Adrenal gland (tissue), 12 donors: Measurements from ENCODE around the gene CPD. TPM values are rescaled to one million over a fixed set of nuclear protein-coding genes. Genes with fewer than 3 reads are reported as not detected.
"Not testable (repeated sequence)": the region's sequence is repeated elsewhere in the genome, so short reads cannot be mapped to it uniquely, and the experiment has no call there.

Experiments
- DNase-seq, 7 donors: peaks; one replicate each; pipeline ENCODE4 v3.0.0-alpha.2; 2019 to 2020
- H3K27ac ChIP-seq, 5 donors: fragments of 200-600 bp; sonication (generic) in 4 of 5; 1 replicate in 3 of 5; 2 replicates in 2 of 5; pipeline versions ENCODE4 v1.5.1 to v1.8.0; 2016 to 2020; ENCODE audit warnings: mild to moderate bottlenecking in 1 of 5
- H3K27me3 ChIP-seq: fragments of 200-600 bp; 2 replicates; pipeline ENCODE4 v1.8.0; 2021
- H3K36me3 ChIP-seq, 2 donors: fragments of 200-600 bp; replicated peaks in 1 of 2; 1 replicate in 1 of 2; 2 replicates in 1 of 2; pipeline versions ENCODE4 v1.5.1 to v1.8.0; 2018 to 2022
- H3K4me1 ChIP-seq, 2 donors: fragments of 200-600 bp; replicated peaks in 1 of 2; 1 replicate in 1 of 2; 2 replicates in 1 of 2; pipeline versions ENCODE4 v1.5.1 to v1.8.0; 2018 to 2021
- H3K4me3 ChIP-seq, 4 donors: fragments of 200-600 bp; sonication (generic) in 3 of 4; one replicate each; pipeline ENCODE4 v1.5.1; 2016 to 2018
- H3K9me3 ChIP-seq, 3 donors: fragments of 200-600 bp; sonication (generic) in 1 of 3; replicated peaks in 1 of 3; 1 replicate in 2 of 3; 2 replicates in 1 of 3; pipeline versions ENCODE4 v1.5.1 to v1.8.0; 2016 to 2021
- CTCF ChIP-seq, 6 experiments: fragments of 450-650 bp in 4 of 6; fragments of 200-600 bp in 2 of 6; sonication (generic) in 1 of 6; IDR thresholded peaks; 1 replicate in 5 of 6; 2 replicates in 1 of 6; pipeline versions ENCODE4 v1.5.1 to v1.8.0; 2016 to 2021; ENCODE audit warnings: antibody characterized with exemption in 6 of 6, mild to moderate bottlenecking in 2 of 6, moderate library complexity in 1 of 6
- POLR2A ChIP-seq, 2 donors: fragments of 450-650 bp; IDR thresholded peaks; one replicate each; pipeline ENCODE4 v1.6.1; 2017; ENCODE audit warnings: antibody characterized with exemption in 2 of 2, mild to moderate bottlenecking in 2 of 2, moderate library complexity in 1 of 2
- WGBS, 4 donors: extraction: QIAGEN DNeasy Blood & Tissue Kit in 2 of 4; methylation state at CpG; one replicate each; pipeline versions ENCODE4 v1.1.5 to v1.1.7; 2013 to 2017; 5-methylcytosine and 5-hydroxymethylcytosine counted together
- intact Hi-C, 2 donors: fragments of 100-400 bp; cut with DNase I; formaldehyde crosslinking; loops; one replicate each; pipeline versions ENCODE4 v1.14.1 to v1.15.0; 2022 to 2023
- polyA plus RNA-seq, 3 donors: library from polyadenylated mRNA; stranded (reverse); fragments of 200-250 nt in 2 of 3; fragments of 350-450 nt in 1 of 3; fragmentation: Illumina TruSeq in 1 of 3; extraction: RNeasy Lipid Tissue Mini Kit (QIAGEN cat#74804) in 1 of 3; gene quantifications; one replicate each; pipeline ENCODE4 v1.2.3, GENCODE V29; 2013 to 2014
- total RNA-seq, 9 donors: library from RNA; depleted of rRNA in 4 of 9; stranded (reverse); fragments of >200 nt in 4 of 9; fragments of 120-200 nt in 1 of 9; fragmentation: NEBNext Ultra II Directional in 1 of 9; extraction: Animal tissue kit (Norgen Biotek cat#: 25700) in 1 of 9; gene quantifications; one replicate each; pipeline versions ENCODE4 v1.1.0 to v1.2.4, GENCODE V29; 2013 to 2023
- donor health status: healthy with polysubstance abuse.
- donor health status: Bipolar disorder and iron deficiency.
- donor health status: DM: yes; HTN: yes; CAD: no.
- donor health status: DM: no; HTN: no; CAD: no.
- donor health status: DM: no; HTN: no; CAD: no.
- donor health status: DM: yes; HTN: yes; CAD: no.

The CPD gene
- total and polyA plus RNA-seq, 12 donors, result 4.2 to 52.8 (median 33.0) TPM

DNA sequence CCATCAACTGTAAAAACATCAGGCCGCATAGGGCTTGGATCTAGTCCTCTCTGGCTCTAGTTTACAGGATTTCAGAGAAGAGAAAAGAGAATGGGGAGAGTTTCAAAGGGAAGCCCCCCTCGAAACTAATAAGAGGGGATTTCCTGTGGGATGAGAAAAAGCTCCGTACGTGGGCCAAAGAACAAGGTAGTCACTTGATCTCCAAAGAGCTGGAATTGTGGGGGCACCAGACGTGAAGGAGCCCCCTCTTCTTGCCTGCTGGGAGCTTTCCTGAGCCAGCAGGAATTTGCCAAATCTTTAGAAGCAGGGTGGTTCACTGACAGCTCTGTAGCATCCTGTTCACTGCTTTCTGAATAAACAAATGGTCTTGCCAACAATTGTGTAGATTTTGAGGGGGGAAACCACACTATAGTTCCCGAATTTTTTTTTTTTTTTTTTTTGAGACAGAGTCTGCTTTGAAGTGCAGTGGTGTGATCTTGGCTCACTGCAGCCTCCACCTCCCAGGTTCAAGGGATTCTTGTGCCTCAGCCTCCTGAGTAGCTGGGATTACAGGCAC, 37.8 kb upstream of the CPD start:
- WGBS, 4 donors, result 40 to 62% (median 45%) methylated on average over 6 of the region's 6 CpGs
- H3K4me1 ChIP-seq, result peaks cover 0 to 17% of the 10 kb centered on the region in 2 donors
- H3K36me3 ChIP-seq, result no peaks in the 10 kb centered on the region
- H3K27ac ChIP-seq, result peak overlapping the region in 2 of 5 donors; percentile 63 to 69
- no peaks in the 10 kb centered on the region for H3K9me3 ChIP-seq
- intact Hi-C loops, result loop anchor here in 1 of 2 donors (10.0 kb wide), 1 partner anchor 134 kb away; the partner anchor contains the start of gene GOSR1
- DNase-seq, result no peak
- H3K27me3 ChIP-seq, result no peaks in the 10 kb centered on the region
- no peak overlapping the region for H3K4me3 ChIP-seq
- TF ChIP-seq CTCF (IDR thresholded peaks at IDR 0.05) (no peak), POLR2A (IDR thresholded peaks at IDR 0.05) (no peak)

- Histone ChIP-seq H3K9me3 (no peaks in the 10 kb centered on the region), H3K4me3 (no peak overlapping the region), H3K27me3 (no peaks in the 10 kb centered on the region), H3K36me3 (no peaks in the 10 kb centered on the region), H3K4me1 (peaks cover 0 to 18% of the 10 kb centered on the region in 2 donors), H3K27ac (no peak overlapping the region)
- WGBS, 4 donors, result 82 to 91% (median 88%) methylated on average over 5 of the region's 5 CpGs
- intact Hi-C loops, result loop anchor here in 1 of 2 donors (10.0 kb wide), 1 partner anchor 133 kb away; the partner anchor contains the start of gene GOSR1
- TF ChIP-seq POLR2A (IDR thresholded peaks at IDR 0.05), result no peak
- no peak for TF ChIP-seq CTCF (IDR thresholded peaks at IDR 0.05)
- DNase-seq, result no peak
Measured at GRCh38 chr17:30341703-30342249, 37.0 kb upstream of the CPD start.

GRCh38 chr17:30343244-30343643, 35.5 kb upstream of the CPD start:
- intact Hi-C loops, result loop anchor here in 1 of 2 donors (10.0 kb wide), 1 partner anchor 132 kb away; the partner anchor contains the start of gene GOSR1
- not testable (repeated sequence) for H3K27me3 ChIP-seq, H3K27ac ChIP-seq, H3K36me3 ChIP-seq, H3K4me3 ChIP-seq, DNase-seq, H3K9me3 ChIP-seq
- 85 to 96% (median 92%) methylated on average over 3 of the region's 3 CpGs for WGBS, 4 donors
- H3K4me1 ChIP-seq, result peaks cover 0 to 18% of the 10 kb centered on the region in 2 donors

DNA sequence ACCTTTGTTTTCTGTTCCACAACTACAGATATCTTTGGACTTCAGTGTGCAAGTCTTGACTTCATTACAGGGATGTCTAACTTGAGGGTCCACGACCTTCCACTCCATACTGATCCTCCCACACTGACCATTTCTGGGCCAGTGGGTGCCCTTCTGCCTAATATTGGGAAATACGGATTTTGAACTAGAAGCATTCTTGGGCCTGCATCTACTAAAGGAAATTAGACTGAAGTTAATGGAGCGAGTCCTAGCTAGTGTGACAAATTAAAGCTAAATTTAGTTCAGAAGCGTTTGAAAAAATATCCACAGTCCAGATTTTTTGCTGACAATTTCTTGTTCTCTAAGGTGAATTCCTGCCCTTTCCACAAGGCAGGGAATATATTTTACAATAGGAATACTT, 34.9 kb upstream of the CPD start:
- no peak for DNase-seq

More for the DNA sequence above, 34.9 kb upstream of the CPD start:
- 72 to 76% (median 75%) methylated on average over 4 of the region's 4 CpGs for WGBS, 4 donors
- Histone ChIP-seq H3K4me1 (peaks cover 0 to 18% of the 10 kb centered on the region in 2 donors), H3K4me3 (no peak overlapping the region), H3K27me3 (no peaks in the 10 kb centered on the region), H3K27ac (peak overlapping the region in 1 of 5 donors; percentile 69), H3K9me3 (no peaks in the 10 kb centered on the region), H3K36me3 (no peaks in the 10 kb centered on the region)
- intact Hi-C loops, result loop anchor here in 1 of 2 donors (10.0 kb wide), 1 partner anchor 131 kb away; the partner anchor contains the start of gene GOSR1
- TF ChIP-seq CTCF (IDR thresholded peaks at IDR 0.05), result no peak
